Measurements from ENCODE around the gene EEA1. TPM values are rescaled to one million over a fixed set of nuclear protein-coding genes. Genes with fewer than 3 reads are reported as not detected.

EEA1 gene
- total RNA-seq, 1 experiment from 2014 or later, result 7.9 TPM

DNA sequence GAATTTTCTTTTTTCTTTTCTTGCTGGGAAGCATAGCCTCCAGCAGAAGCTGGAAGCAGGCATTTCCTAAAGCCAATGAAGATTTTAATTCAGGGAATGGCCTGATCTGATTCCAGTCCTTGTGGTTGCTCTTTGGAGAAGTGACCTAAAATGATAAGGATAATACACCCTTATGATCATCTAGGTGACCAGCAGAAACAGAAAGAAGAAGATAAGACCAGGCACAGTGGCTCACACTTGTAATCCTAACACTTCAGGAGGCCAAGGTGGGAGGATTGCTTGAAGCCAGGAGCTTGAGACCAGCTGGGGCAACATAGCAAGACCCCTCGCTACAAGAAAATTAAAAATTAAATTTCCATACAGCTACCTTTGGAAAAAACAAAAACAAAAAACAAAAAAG lies 51.2 kb downstream of the EEA1 start:
- no peaks in the 10 kb centered on the region for H3K79me2 ChIP-seq (ENCODE audit: low read length)
- H3K4me1 ChIP-seq (ENCODE audit: insufficient read depth, low read length), result no peaks in the 10 kb centered on the region
- intact Hi-C loops (cut with micrococcal nuclease), result no loop called here
- ATAC-seq (no peak), DNase-seq (no peak)
- H4K20me1 ChIP-seq (ENCODE audit: low read length), result no peaks in the 10 kb centered on the region
- H3K27ac ChIP-seq (ENCODE audit: low read length), result no peak overlapping the region
- no peaks in the 10 kb centered on the region for H3F3A ChIP-seq (ENCODE audit: low read length, unreplicated experiment)
- H3K36me3 ChIP-seq (ENCODE audit: low read depth, low read length), result no peaks in the 10 kb centered on the region
- H3K27me3 ChIP-seq (ENCODE audit: low read length), result no peaks in the 10 kb centered on the region
- H3K4me3 ChIP-seq (ENCODE audit: low read length), result no peak overlapping the region
- no peak overlapping the region for H3K4me2 ChIP-seq (ENCODE audit: low read length)
- H3K9me2 ChIP-seq (replicated peaks; ENCODE audit: low read length), result no peaks in the 10 kb centered on the region
- no TSS peak for BruUV-seq (replicated peaks)
- POLR2A ChIA-PET (ENCODE audit: unreplicated experiment), result no interaction called here
- H3K9me3 ChIP-seq (ENCODE audit: low read length), result no peaks in the 10 kb centered on the region
- CTCF ChIA-PET, result no interaction called here
- no peak overlapping the region for H3K9ac ChIP-seq (ENCODE audit: low read length)
- no peak for TF ChIP-seq EZH2phosphoT487 (IDR thresholded peaks at IDR 0.05; ENCODE audit: borderline replicate concordance, low read length)
- no peak for TF ChIP-seq EZH2 (IDR thresholded peaks at IDR 0.05; ENCODE audit: low read length, unreplicated experiment)
- TF ChIP-seq, protein P1, sequence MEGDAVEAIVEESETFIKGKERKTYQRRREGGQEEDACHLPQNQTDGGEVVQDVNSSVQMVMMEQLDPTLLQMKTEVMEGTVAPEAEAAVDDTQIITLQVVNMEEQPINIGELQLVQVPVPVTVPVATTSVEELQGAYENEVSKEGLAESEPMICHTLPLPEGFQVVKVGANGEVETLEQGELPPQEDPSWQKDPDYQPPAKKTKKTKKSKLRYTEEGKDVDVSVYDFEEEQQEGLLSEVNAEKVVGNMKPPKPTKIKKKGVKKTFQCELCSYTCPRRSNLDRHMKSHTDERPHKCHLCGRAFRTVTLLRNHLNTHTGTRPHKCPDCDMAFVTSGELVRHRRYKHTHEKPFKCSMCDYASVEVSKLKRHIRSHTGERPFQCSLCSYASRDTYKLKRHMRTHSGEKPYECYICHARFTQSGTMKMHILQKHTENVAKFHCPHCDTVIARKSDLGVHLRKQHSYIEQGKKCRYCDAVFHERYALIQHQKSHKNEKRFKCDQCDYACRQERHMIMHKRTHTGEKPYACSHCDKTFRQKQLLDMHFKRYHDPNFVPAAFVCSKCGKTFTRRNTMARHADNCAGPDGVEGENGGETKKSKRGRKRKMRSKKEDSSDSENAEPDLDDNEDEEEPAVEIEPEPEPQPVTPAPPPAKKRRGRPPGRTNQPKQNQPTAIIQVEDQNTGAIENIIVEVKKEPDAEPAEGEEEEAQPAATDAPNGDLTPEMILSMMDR (conservative IDR thresholded peaks at IDR 0.05; ENCODE audit: low read depth, low read length), result no peak
- no peak overlapping the region for H2AFZ ChIP-seq (ENCODE audit: low read length)

DNA sequence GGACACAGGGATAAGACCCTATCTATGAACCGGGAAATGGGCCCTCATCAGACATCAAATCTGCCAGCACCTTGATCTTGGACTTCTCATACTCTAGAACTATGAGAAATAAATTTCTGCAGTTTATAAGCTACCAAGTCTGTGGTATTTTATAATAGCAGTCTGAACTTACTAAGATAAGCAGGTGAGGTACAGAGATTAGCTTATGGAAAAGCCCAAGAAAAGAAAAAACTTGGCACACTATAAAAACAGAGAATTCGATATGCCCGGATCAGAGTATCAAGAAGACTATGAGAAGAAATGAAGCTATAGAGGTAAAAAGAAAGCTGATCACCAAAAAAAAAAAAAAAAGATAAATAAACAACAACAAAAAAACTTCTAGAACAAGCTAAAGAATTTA lies 52.6 kb downstream of the EEA1 start:
- H3K27me3 ChIP-seq (ENCODE audit: low read length), result no peaks in the 10 kb centered on the region
- H3K36me3 ChIP-seq (ENCODE audit: low read depth, low read length), result no peaks in the 10 kb centered on the region
- H3K9ac ChIP-seq (ENCODE audit: low read length), result no peak overlapping the region
- no peaks in the 10 kb centered on the region for H3K79me2 ChIP-seq (ENCODE audit: low read length)
- H3K4me2 ChIP-seq (ENCODE audit: low read length), result no peak overlapping the region
- no peaks in the 10 kb centered on the region for H3F3A ChIP-seq (ENCODE audit: low read length, unreplicated experiment)
- ChIA-PET POLR2A (ENCODE audit: unreplicated experiment) (interaction anchor here (0.7 kb wide), 2 partner anchors 59 to 964 kb away, joined by 3 to 16 read pairs; no protein-coding TSS in a partner anchor), CTCF (interaction anchor here (0.6 kb wide), 1 partner anchor 726 kb away, joined by 8 read pairs; no protein-coding TSS in a partner anchor)
- ATAC-seq (no peak), DNase-seq (no peak)
- H3K27ac ChIP-seq (ENCODE audit: low read length), result no peak overlapping the region
- H3K9me2 ChIP-seq (replicated peaks; ENCODE audit: low read length), result no peaks in the 10 kb centered on the region
- no peaks in the 10 kb centered on the region for H3K4me1 ChIP-seq (ENCODE audit: insufficient read depth, low read length)
- H3K9me3 ChIP-seq (ENCODE audit: low read length), result no peaks in the 10 kb centered on the region
- intact Hi-C loops (cut with micrococcal nuclease), result no loop called here
- H3K4me3 ChIP-seq (ENCODE audit: low read length), result no peak overlapping the region
- TF ChIP-seq, protein P1 (conservative IDR thresholded peaks at IDR 0.05; ENCODE audit: low read depth, low read length), result no peak
- TF ChIP-seq EZH2 (IDR thresholded peaks at IDR 0.05; ENCODE audit: low read length, unreplicated experiment) (no peak), EZH2phosphoT487 (IDR thresholded peaks at IDR 0.05; ENCODE audit: borderline replicate concordance, low read length) (no peak)
- H2AFZ ChIP-seq (ENCODE audit: low read length), result no peak overlapping the region
- no TSS peak for BruUV-seq (replicated peaks)
- H4K20me1 ChIP-seq (ENCODE audit: low read length), result no peaks in the 10 kb centered on the region

DNA sequence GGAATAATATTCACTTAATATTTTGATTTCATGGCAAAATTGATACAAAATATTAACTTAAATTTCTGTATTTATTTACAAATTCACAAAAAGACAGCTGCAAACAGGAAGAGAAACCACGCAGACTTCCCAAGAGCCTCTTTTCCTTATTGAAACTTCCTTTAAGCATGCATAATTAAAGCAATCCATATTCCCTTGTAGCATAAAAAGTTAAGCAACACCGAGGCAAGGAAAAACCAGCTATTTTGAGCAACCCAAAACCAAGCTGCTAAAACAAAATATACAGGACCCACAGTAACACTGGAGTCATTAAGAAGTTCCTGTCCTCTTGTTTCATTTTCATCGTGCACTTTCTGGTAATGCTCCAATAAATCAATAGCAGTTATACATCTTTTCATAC lies 58.0 kb downstream of the EEA1 start:
- no peak for TF ChIP-seq EZH2phosphoT487 (IDR thresholded peaks at IDR 0.05; ENCODE audit: borderline replicate concordance, low read length)
- TF ChIP-seq, protein P1 (conservative IDR thresholded peaks at IDR 0.05; ENCODE audit: low read depth, low read length), result no peak
- TF ChIP-seq EZH2 (IDR thresholded peaks at IDR 0.05; ENCODE audit: low read length, unreplicated experiment), result no peak
- BruUV-seq (replicated peaks), result no TSS peak
- POLR2A ChIA-PET (ENCODE audit: unreplicated experiment), result no interaction called here
- CTCF ChIA-PET, result no interaction called here
- Histone ChIP-seq H3F3A (ENCODE audit: low read length, unreplicated experiment) (no peaks in the 10 kb centered on the region), H3K79me2 (ENCODE audit: low read length) (no peaks in the 10 kb centered on the region), H3K36me3 (ENCODE audit: low read depth, low read length) (no peaks in the 10 kb centered on the region), H3K9ac (ENCODE audit: low read length) (no peak overlapping the region), H4K20me1 (ENCODE audit: low read length) (no peaks in the 10 kb centered on the region), H3K27me3 (ENCODE audit: low read length) (no peaks in the 10 kb centered on the region), H3K27ac (ENCODE audit: low read length) (no peak overlapping the region), H3K4me3 (ENCODE audit: low read length) (no peak overlapping the region), H2AFZ (ENCODE audit: low read length) (no peak overlapping the region), H3K9me2 (replicated peaks; ENCODE audit: low read length) (no peaks in the 10 kb centered on the region), H3K9me3 (ENCODE audit: low read length) (no peaks in the 10 kb centered on the region), H3K4me2 (ENCODE audit: low read length) (no peak overlapping the region), H3K4me1 (ENCODE audit: insufficient read depth, low read length) (no peaks in the 10 kb centered on the region)
- no peak for DNase-seq
- no peak for ATAC-seq
- intact Hi-C loops (cut with micrococcal nuclease), result no loop called here

Data from PC-3 (cell line).